HCT116 (cell line): ENCODE measurements around the gene SYNGR1. TPM values are rescaled to one million over a fixed set of nuclear protein-coding genes. Genes with fewer than 3 reads are reported as not detected.

ENCODE experiments used
- ATAC-seq: fragments of 200-7000 bp; cut with Tn5 transposase; 2 replicates; pipeline ENCODE4 v1.9.1; 2020; ENCODE audit warnings: mild to moderate bottlenecking, moderate library complexity
- BruUV-seq: library from RNA; stranded (reverse); fragments of 400-500 nt; replicated peaks from 2 replicates; lab custom pipeline; 2021; lab: Mats Ljungman, UMichigan
- CTCF ChIA-PET: fragments of 300-600 bp; sonication (Branson Sonifier 250); formaldehyde crosslinking; loops from one replicate; lab custom pipeline; 2021; ENCODE audit warnings: antibody characterized with exemption; lab: Charles Lee
- POLR2A ChIA-PET: fragments of 300-600, 350-600 bp; sonication (Branson Sonifier 250); formaldehyde crosslinking; loops from one replicate; lab custom pipeline; 2021; ENCODE audit warnings: antibody characterized with exemption; lab: Charles Lee
- RAD21 ChIA-PET, 2 experiments: fragments of 300-600 bp; sonication (Branson Sonifier 250); formaldehyde crosslinking; loops; one replicate each; lab custom pipeline; 2023; ENCODE audit warnings: low total read pairs in 2 of 2; ENCODE audit not compliant: uncharacterized antibody in 2 of 2, unreplicated experiment in 2 of 2, low non-redundant PET in 1 of 2; lab: Charles Lee
- DNase-seq: peaks from one replicate; pipeline ENCODE4 v3.0.0-alpha.2; 2010; ENCODE audit warnings: low read depth, low spot score
- H2AFZ ChIP-seq: fragments of 200-600 bp; shearing (Covaris generic), sonication (generic); 2 replicates; pipeline ENCODE4 v1.6.1; 2017; ENCODE audit warnings: low read depth, mixed run types, mixed read lengths, antibody characterized with exemption, low read length; ENCODE audit not compliant: poor library complexity, severe bottlenecking
- H3K27ac ChIP-seq: 2 replicates; pipeline ENCODE4 v1.5.1; 2012; ENCODE audit warnings: low read depth, low read length
- H3K27me3 ChIP-seq: fragments of 200-600 bp; sonication (generic); 2 replicates; pipeline ENCODE4 v1.6.1; 2016; ENCODE audit warnings: mixed run types, low read length, mixed read lengths; ENCODE audit not compliant: insufficient read depth
- H3K36me3 ChIP-seq, 2 experiments: fragments of 200-500 bp in 1 of 2; fragments of 200-600 bp in 1 of 2; sonication (Bioruptor generic) in 1 of 2; sonication (generic) in 1 of 2; 2 replicates each; pipeline versions ENCODE4 v1.5.1 to v1.6.1; 2014 to 2016; ENCODE audit warnings: low read length in 2 of 2, inconsistent platforms in 1 of 2, mixed read lengths in 1 of 2, mixed run types in 1 of 2; ENCODE audit not compliant: insufficient read depth in 2 of 2, control insufficient read depth in 1 of 2
- H3K4me1 ChIP-seq, 2 experiments: fragments of 200-600 bp in 1 of 2; sonication (generic) in 1 of 2; 2 replicates each; pipeline versions ENCODE4 v1.5.1 to v1.6.1; 2012 to 2017; ENCODE audit warnings: low read length in 2 of 2, inconsistent platforms in 1 of 2, mild to moderate bottlenecking in 1 of 2, mixed read lengths in 1 of 2, mixed run types in 1 of 2, moderate library complexity in 1 of 2; ENCODE audit not compliant: insufficient read depth in 2 of 2, control insufficient read depth in 1 of 2
- H3K4me2 ChIP-seq: fragments of 200-600 bp; sonication (generic); 2 replicates; pipeline ENCODE4 v1.6.1; 2017; ENCODE audit warnings: mixed run types, low read length, mixed read lengths
- H3K4me3 ChIP-seq, 2 experiments: fragments of 200-600 bp in 1 of 2; sonication (generic) in 1 of 2; replicated peaks in 1 of 2; 2 replicates each; pipeline ENCODE4 v1.5.1; 2011 to 2016; ENCODE audit warnings: low read length in 2 of 2, control low read depth in 1 of 2, low read depth in 1 of 2, mild to moderate bottlenecking in 1 of 2, mixed read lengths in 1 of 2, mixed run types in 1 of 2
- H3K79me2 ChIP-seq: fragments of 200-600 bp; sonication (generic); 2 replicates; pipeline ENCODE4 v1.6.1; 2017; ENCODE audit warnings: mild to moderate bottlenecking, mixed run types, low read length, moderate library complexity, mixed read lengths; ENCODE audit not compliant: insufficient read depth
- H3K9ac ChIP-seq: fragments of 200-600 bp; sonication (generic); 2 replicates; pipeline ENCODE4 v1.6.1; 2016; ENCODE audit warnings: low read length, mixed read lengths
- H3K9me2 ChIP-seq: fragments of 200-600 bp; sonication (generic), shearing (Covaris generic); 2 replicates; pipeline ENCODE4 v1.6.1; 2017; ENCODE audit warnings: mixed run types, mild to moderate bottlenecking, moderate library complexity; ENCODE audit not compliant: insufficient read depth
- H3K9me3 ChIP-seq, 2 experiments: fragments of 200-500 bp in 1 of 2; fragments of 200-600 bp in 1 of 2; sonication (Bioruptor generic) in 1 of 2; sonication (generic) in 1 of 2; 2 replicates each; pipeline ENCODE4 v1.6.1; 2014 to 2017; ENCODE audit warnings: low read length in 2 of 2, mixed read lengths in 2 of 2, inconsistent platforms in 1 of 2, low read depth in 1 of 2, mild to moderate bottlenecking in 1 of 2, mixed run types in 1 of 2, moderate library complexity in 1 of 2; ENCODE audit not compliant: control insufficient read depth in 1 of 2, insufficient read depth in 1 of 2
- H4K20me1 ChIP-seq: fragments of 200-600 bp; sonication (generic), shearing (Covaris generic); 2 replicates; pipeline ENCODE4 v1.6.1; 2017; ENCODE audit warnings: mixed run types, mild to moderate bottlenecking, moderate library complexity; ENCODE audit not compliant: insufficient read depth
- EZH2 ChIP-seq: fragments of 200-600 bp; sonication (generic); IDR thresholded peaks from 2 replicates; pipeline ENCODE4 v1.6.1; 2017; ENCODE audit warnings: antibody characterized with exemption, mixed run types
- POLR2A ChIP-seq: IDR thresholded peaks from 2 replicates; pipeline ENCODE4 v1.7.0; 2011; ENCODE audit warnings: borderline replicate concordance; ENCODE audit not compliant: insufficient read depth, insufficient read length; ENCODE audit errors: extremely low read depth
- POLR2AphosphoS5 ChIP-seq: IDR thresholded peaks from 2 replicates; pipeline ENCODE4 v1.6.1; 2011; ENCODE audit warnings: mild to moderate bottlenecking, low read depth, low read length, moderate library complexity
- SIN3A ChIP-seq: IDR thresholded peaks from 2 replicates; pipeline ENCODE4 v1.6.1; 2012; ENCODE audit warnings: low read depth
- TCF7L2 ChIP-seq: IDR thresholded peaks from 2 replicates; pipeline ENCODE4 v1.7.0; 2011; ENCODE audit warnings: borderline replicate concordance, inconsistent platforms; ENCODE audit not compliant: insufficient read depth, insufficient read length; ENCODE audit errors: extremely low read depth
- YY1 ChIP-seq: IDR thresholded peaks from 2 replicates; pipeline ENCODE4 v1.6.1; 2011; ENCODE audit warnings: low read length, low read depth, moderate library complexity, mild to moderate bottlenecking; ENCODE audit not compliant: insufficient replicate concordance; ENCODE audit errors: extremely low read depth
- intact Hi-C: fragments of 100-400 bp; cut with micrococcal nuclease; formaldehyde crosslinking; loops from 2 replicates; pipeline ENCODE4 v1.10.0; 2022
- total RNA-seq: library from RNA; stranded (reverse); gene quantifications from one replicate; pipeline ENCODE4 v1.2.1, GENCODE V29; 2021; ENCODE audit not compliant: unreplicated experiment

The SYNGR1 gene
- total RNA-seq, 1 experiment from 2014 or later: 20.7 TPM

GRCh38 chr22:39308614-39309363 is 41.0 kb upstream of the SYNGR1 start:
- CTCF ChIA-PET: interaction anchor here (0.9 to 4.6 kb wide), 7 partner anchors 11 to 174 kb away, joined by 3 to 63 read pairs (median 9); no protein-coding TSS in a partner anchor
- DNase-seq (peak; percentile 92), ATAC-seq (peak; percentile 35)
- BruUV-seq: no TSS peak
- Histone ChIP-seq H3K9me3 (no peaks in the 10 kb centered on the region), H3K27me3 (no peaks in the 10 kb centered on the region), H3K9me2 (no peaks in the 10 kb centered on the region), H3K36me3 (peaks cover 8 to 20% of the 10 kb centered on the region in 2 experiments; a peak in 2 of 4 replicates), H3K4me2 (peak overlapping the region; percentile 83), H3K79me2 (peaks cover 9% of the 10 kb centered on the region), H2AFZ (peak overlapping the region; percentile 38), H3K9ac (peak overlapping the region; percentile 62), H4K20me1 (peaks cover 10% of the 10 kb centered on the region; the same call in 1 of the 2 replicates), H3K27ac (peak overlapping the region; percentile 85), H3K4me3 (peak overlapping the region; percentile 40 to 52), H3K4me1 (peaks cover 43 to 72% of the 10 kb centered on the region in 2 experiments)
- intact Hi-C loops: loop anchor here (1.0 to 5.0 kb wide), 3 partner anchors 173 to 436 kb away; partner anchors contain the start of gene CBX6
- RAD21 ChIA-PET: interaction anchor here (0.8 to 1.2 kb wide), 4 partner anchors 16 to 138 kb away, joined by 3 to 4 read pairs (median 3); no protein-coding TSS in a partner anchor
- TF ChIP-seq SIN3A: no peak
- TF ChIP-seq POLR2AphosphoS5: peak; percentile 36
- TF ChIP-seq TCF7L2: peak; percentile 95
- no peak for TF ChIP-seq EZH2
- peak; percentile 32 for TF ChIP-seq YY1
- peak; percentile 38 for TF ChIP-seq POLR2A
- POLR2A ChIA-PET: interaction anchor here (0.8 to 3.7 kb wide), 9 partner anchors 10 to 173 kb away, joined by 3 to 54 read pairs (median 5); partner anchors contain the start of genes PDGFB and RPL3
